Astrocyte of the spinal cord (primary cell): Measurements from ENCODE around the gene HIF1A.

Experiments used
- DNase-seq: peaks from one replicate; pipeline ENCODE4 v3.0.0; 2011; ENCODE audit warnings: low read depth, low spot score
- H3K4me3 ChIP-seq: 2 replicates; pipeline ENCODE4 v1.5.1; 2011; ENCODE audit warnings: low read depth, mild to moderate bottlenecking, low read length, moderate library complexity
- CTCF ChIP-seq: IDR thresholded peaks from 2 replicates; pipeline ENCODE4 v1.5.1; 2012; ENCODE audit warnings: low read depth, mild to moderate bottlenecking, low read length, inconsistent platforms
- in situ Hi-C: cut with HindIII; loops from 2 replicates; pipeline ENCODE4 v1.10.0; 2017; ENCODE audit warnings: low sequenced_read_pairs

The HIF1A gene

GRCh38 chr14:61698206-61698980, 3.1 kb downstream of the HIF1A start:
- in situ Hi-C loops = no loop called here
- peak; percentile 35 for DNase-seq
- peak overlapping the region; percentile 96 for H3K4me3 ChIP-seq
- no peak for TF ChIP-seq CTCF

DNA sequence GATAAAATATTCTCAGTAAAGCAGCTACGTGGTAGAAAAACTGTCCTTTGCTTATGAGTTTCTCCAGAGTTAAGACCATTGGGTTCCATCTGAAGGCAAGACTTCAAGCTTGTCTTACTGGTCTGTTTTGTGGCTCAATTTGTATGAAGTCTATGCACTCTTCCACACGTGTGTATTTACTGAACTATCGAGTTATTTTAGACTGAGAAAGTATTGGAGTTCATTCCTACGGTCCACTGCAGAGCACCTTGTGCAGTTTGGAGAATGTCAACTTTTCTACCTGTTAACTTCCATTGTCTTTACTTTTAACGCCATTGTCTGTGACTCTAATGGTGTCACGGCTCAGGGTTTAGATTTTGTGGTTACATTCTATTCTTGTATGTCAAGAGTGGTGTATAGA, 3.7 kb downstream of the HIF1A start:
- in situ Hi-C loops = no loop called here
- DNase-seq = peak; percentile 32
- peak overlapping the region; percentile 96 for H3K4me3 ChIP-seq
- no peak for TF ChIP-seq CTCF

DNA sequence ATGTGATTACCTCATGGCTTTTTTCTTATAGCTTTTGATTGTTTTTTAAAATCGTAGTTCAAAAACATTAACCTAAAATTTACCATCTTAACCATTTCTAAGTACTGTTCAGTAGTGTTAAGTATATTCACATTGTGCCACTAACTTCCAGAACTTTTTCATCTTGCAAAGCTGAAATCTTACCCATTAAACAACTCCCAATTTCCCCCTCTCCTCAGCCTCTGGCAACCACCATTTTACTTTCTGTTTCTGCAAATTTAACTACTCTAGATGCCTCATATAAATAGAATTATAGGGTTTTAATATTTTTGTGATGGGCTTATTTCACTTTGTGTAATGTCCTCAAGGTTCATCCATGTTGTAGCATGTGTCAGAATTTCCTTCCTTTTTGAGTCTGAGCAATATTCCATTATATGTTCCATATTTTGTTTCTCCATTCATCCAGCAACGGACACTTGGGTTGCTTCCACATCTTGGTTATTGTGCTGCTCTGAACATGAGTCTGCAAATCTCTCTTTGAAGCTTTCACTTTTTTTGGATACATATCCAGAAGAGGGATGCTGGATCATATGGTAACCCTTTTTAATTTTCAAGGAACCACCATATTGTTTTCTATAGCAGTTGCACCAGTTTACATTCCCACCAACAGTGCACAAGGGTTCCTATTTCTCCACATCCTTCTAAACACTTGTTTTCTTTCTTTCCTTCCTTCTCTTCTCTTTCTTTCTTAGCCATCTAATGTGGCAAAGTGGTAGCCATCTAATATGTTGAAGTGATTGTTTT, 5.0 kb downstream of the HIF1A start:
- peak overlapping the region; percentile 96 for H3K4me3 ChIP-seq
- in situ Hi-C loops = no loop called here
- peak; percentile 23 for DNase-seq
- TF ChIP-seq CTCF = no peak

DNA sequence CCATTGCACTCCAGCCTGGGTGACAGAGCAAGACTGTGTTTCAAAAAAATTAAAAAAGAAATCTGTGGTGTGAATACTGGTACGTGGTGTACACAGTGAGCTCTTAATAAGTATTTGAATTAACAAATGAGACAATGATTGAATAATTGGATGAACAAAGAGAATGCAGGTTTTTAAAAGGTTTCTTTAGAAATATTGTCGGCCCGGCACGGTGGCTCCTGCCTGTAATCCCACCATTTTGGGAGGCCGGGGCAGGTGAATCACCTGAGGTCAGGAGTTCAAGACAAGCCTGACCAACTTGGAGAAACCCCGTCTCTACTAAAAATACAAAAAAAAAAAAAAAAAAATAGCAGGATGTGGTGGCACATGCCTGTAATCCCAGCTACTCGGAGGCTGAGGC, 6.6 kb downstream of the HIF1A start:
- H3K4me3 ChIP-seq = peak overlapping the region; percentile 6

DNA sequence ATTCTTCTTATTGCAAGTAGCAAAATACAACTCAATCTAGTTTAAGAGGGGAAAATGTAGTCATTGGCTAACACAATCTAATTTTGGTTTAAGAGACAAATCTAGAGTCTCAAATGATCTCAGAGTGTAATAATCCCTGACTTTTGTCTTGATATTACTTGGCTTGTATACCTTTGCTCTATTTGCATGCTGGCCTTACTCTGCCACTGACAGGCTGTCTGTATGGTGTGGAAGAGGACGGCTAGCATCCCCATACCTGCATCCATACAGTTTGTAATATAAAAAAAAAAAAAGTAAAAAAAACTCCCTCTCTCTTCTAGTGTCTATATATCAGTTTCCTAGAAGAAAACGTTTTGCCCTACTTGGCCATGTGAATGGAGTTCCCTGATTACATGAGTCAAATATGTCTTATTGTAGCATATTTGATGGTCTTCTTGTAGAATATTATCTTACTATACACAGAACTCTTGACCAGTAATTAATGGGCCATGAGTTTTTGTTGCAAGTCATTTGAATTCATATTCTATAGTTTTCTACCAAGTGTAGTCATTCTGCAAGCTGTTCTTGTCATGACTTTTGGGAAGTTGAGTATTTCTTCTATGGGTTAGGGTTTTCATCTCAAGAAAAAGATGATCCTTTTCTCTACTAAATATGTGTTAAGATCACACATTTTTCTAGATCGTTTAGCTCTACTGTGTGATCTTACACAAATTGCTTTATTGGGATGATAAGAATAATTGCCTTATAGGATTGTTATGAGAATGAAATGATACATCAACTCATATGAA, 8.2 kb downstream of the HIF1A start:
- no peak overlapping the region for H3K4me3 ChIP-seq
- no peak for TF ChIP-seq CTCF
- in situ Hi-C loops = no loop called here
- peak; percentile 9 for DNase-seq

More for the DNA sequence above, 6.6 kb downstream of the HIF1A start:
- in situ Hi-C loops = no loop called here
- no peak for TF ChIP-seq CTCF
- peak; percentile 22 for DNase-seq

DNA sequence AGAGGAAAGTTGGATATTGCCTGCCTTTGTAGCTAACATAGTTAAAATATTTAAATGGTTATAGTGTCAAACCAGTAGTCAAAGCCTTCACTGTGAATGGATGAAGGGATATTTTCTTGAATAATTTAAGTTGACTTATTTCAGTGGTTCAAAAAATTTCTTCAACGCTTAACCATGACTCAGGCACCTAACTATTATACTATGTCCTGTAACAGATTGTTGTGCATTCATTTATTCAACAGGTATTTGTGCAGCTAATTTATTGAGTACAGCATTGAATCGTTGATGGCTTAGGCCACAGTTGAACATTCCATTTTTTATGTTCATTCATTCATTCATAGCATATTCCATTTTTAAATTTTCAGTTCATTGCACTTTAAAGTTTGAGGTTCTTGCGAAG, 9.2 kb downstream of the HIF1A start:
- DNase-seq = peak; percentile 39
- TF ChIP-seq CTCF = no peak
- no peak overlapping the region for H3K4me3 ChIP-seq
- in situ Hi-C loops = no loop called here
